Neural progenitor cell (in vitro differentiated cells): ENCODE measurements around the gene DNAJB12.

Experiments
- EZH2 ChIP-seq: fragments of 200-600 bp; sonication (generic); IDR thresholded peaks from 2 replicates; pipeline ENCODE4 v1.6.1; 2017; ENCODE audit warnings: antibody characterized with exemption, mild to moderate bottlenecking, moderate library complexity
- EZH2phosphoT487 ChIP-seq: fragments of 200-600 bp; sonication (generic); IDR thresholded peaks from 2 replicates; pipeline ENCODE4 v1.6.1; 2017; ENCODE audit warnings: antibody characterized with exemption
- TF ChIP-seq, protein P1 (sequence below): fragments of 200-600 bp; sonication (generic); IDR thresholded peaks from 2 replicates; pipeline ENCODE4 v1.5.1; 2017; ENCODE audit warnings: antibody characterized with exemption, mild to moderate bottlenecking

DNA sequence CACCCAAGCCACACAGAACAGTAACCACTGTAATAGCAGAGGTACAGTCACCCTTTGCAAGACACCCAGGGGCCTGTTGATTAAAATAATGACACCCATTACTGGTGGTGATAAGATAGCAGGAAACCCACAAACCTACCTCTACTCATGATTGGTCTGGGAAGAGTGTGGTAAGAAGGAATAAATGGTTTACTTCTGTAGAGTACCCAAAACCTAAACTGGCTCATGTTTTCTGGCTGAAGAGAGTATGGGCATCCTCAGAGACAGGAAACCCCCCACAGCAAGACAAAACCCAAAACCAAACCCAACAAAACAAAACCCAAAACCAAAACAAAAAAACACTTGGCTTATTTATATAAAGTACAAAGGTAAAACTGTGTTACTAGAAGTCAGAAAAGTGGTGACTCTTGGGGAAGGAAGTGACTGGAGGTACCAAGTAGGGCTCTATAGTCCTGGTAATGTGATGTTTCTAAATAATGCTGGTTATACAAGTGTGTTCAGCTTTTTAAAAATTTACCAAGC is 15.5 kb upstream of the DNAJB12 start:
- TF ChIP-seq, protein P1, sequence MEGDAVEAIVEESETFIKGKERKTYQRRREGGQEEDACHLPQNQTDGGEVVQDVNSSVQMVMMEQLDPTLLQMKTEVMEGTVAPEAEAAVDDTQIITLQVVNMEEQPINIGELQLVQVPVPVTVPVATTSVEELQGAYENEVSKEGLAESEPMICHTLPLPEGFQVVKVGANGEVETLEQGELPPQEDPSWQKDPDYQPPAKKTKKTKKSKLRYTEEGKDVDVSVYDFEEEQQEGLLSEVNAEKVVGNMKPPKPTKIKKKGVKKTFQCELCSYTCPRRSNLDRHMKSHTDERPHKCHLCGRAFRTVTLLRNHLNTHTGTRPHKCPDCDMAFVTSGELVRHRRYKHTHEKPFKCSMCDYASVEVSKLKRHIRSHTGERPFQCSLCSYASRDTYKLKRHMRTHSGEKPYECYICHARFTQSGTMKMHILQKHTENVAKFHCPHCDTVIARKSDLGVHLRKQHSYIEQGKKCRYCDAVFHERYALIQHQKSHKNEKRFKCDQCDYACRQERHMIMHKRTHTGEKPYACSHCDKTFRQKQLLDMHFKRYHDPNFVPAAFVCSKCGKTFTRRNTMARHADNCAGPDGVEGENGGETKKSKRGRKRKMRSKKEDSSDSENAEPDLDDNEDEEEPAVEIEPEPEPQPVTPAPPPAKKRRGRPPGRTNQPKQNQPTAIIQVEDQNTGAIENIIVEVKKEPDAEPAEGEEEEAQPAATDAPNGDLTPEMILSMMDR: no peak
- TF ChIP-seq EZH2 (no peak), EZH2phosphoT487 (no peak)
